Esophagus (tissue), 2 donors: ENCODE results near the gene CACNA1B. TPM values are rescaled to one million over a fixed set of nuclear protein-coding genes. Genes with fewer than 3 reads are reported as not detected.

Experiments used
- H3K27ac ChIP-seq, 2 donors: one replicate each; pipeline ENCODE4 v1.5.1; 2013; ENCODE audit warnings: low read depth in 2 of 2, mild to moderate bottlenecking in 2 of 2, inconsistent platforms in 1 of 2, low read length in 1 of 2, moderate library complexity in 1 of 2
- H3K27me3 ChIP-seq, 2 donors: one replicate each; pipeline ENCODE4 v1.6.1; 2013; ENCODE audit warnings: low read length in 2 of 2, control low read depth in 1 of 2, mild to moderate bottlenecking in 1 of 2; ENCODE audit not compliant: insufficient read depth in 2 of 2, control insufficient read depth in 1 of 2
- H3K36me3 ChIP-seq, 2 donors: one replicate each; pipeline ENCODE4 v1.6.1; 2013; ENCODE audit warnings: low read length in 1 of 2; ENCODE audit not compliant: control insufficient read depth in 2 of 2, insufficient read depth in 2 of 2
- H3K4me1 ChIP-seq, 2 donors: one replicate each; pipeline ENCODE4 v1.6.1; 2013; ENCODE audit warnings: low read length in 1 of 2; ENCODE audit not compliant: control insufficient read depth in 2 of 2, insufficient read depth in 2 of 2
- H3K4me3 ChIP-seq, 2 donors: one replicate each; pipeline ENCODE4 v1.5.1; 2013; ENCODE audit warnings: low read length in 2 of 2, mild to moderate bottlenecking in 2 of 2, low read depth in 1 of 2, moderate library complexity in 1 of 2
- H3K9me3 ChIP-seq, 2 donors: one replicate each; pipeline ENCODE4 v1.6.1; 2013; ENCODE audit warnings: mild to moderate bottlenecking in 2 of 2, low read depth in 1 of 2, low read length in 1 of 2, moderate library complexity in 1 of 2; ENCODE audit not compliant: control insufficient read depth in 2 of 2, insufficient read depth in 1 of 2
- WGBS, 2 donors: extraction: QIAGEN DNeasy Blood & Tissue Kit; methylation state at CpG; one replicate each; pipeline ENCODE4 v1.1.7; 2013; 5-methylcytosine and 5-hydroxymethylcytosine counted together
- polyA plus RNA-seq, 2 donors: library from polyadenylated mRNA; stranded (reverse); fragments of 200-250 nt; gene quantifications; one replicate each; pipeline ENCODE4 v1.2.3, GENCODE V29; 2013
- donor health status: healthy with polysubstance abuse.
- donor health status: Bipolar disorder and iron deficiency.

The CACNA1B gene
- polyA plus RNA-seq, 2 donors = under 0.01 TPM

GRCh38 chr9:137836151-137836830 lies 41.3 kb upstream of the CACNA1B start:
- H3K4me3 ChIP-seq = no peak overlapping the region
- H3K27me3 ChIP-seq = no peaks in the 10 kb centered on the region
- peaks cover 17 to 46% of the 10 kb centered on the region in 2 donors for H3K36me3 ChIP-seq
- 90% methylated on average over 28 of the region's 28 CpGs for WGBS, 2 donors
- H3K27ac ChIP-seq = no peak overlapping the region
- H3K4me1 ChIP-seq = no peaks in the 10 kb centered on the region
- no peaks in the 10 kb centered on the region for H3K9me3 ChIP-seq

- H3K4me1 ChIP-seq = no peaks in the 10 kb centered on the region
- no peak overlapping the region for H3K27ac ChIP-seq
- no peak overlapping the region for H3K4me3 ChIP-seq
- H3K9me3 ChIP-seq = no peaks in the 10 kb centered on the region
- 73 to 79% methylated on average over 12 of the region's 12 CpGs for WGBS, 2 donors
- no peaks in the 10 kb centered on the region for H3K27me3 ChIP-seq
- H3K36me3 ChIP-seq = peaks cover 17 to 46% of the 10 kb centered on the region in 2 donors
These were observed 40.7 kb upstream of the CACNA1B start for GRCh38 chr9:137836831-137837241.

GRCh38 chr9:137837345-137838278 lies 40.0 kb upstream of the CACNA1B start:
- Histone ChIP-seq H3K4me3 (no peak overlapping the region), H3K27ac (no peak overlapping the region), H3K9me3 (no peaks in the 10 kb centered on the region), H3K4me1 (no peaks in the 10 kb centered on the region), H3K27me3 (no peaks in the 10 kb centered on the region), H3K36me3 (peaks cover 17 to 40% of the 10 kb centered on the region in 2 donors)
- WGBS, 2 donors = 92 to 95% methylated on average over 20 of the region's 20 CpGs

GRCh38 chr9:137838576-137838975 lies 39.0 kb upstream of the CACNA1B start:
- Histone ChIP-seq H3K36me3 (peaks cover 17 to 30% of the 10 kb centered on the region in 2 donors), H3K4me1 (no peaks in the 10 kb centered on the region), H3K27me3 (no peaks in the 10 kb centered on the region), H3K9me3 (no peaks in the 10 kb centered on the region), H3K4me3 (no peak overlapping the region), H3K27ac (no peak overlapping the region)
- WGBS, 2 donors = 95 to 97% methylated on average over 10 of the region's 10 CpGs

- Histone ChIP-seq H3K27ac (no peak overlapping the region), H3K9me3 (no peaks in the 10 kb centered on the region), H3K4me3 (no peak overlapping the region), H3K4me1 (no peaks in the 10 kb centered on the region), H3K27me3 (no peaks in the 10 kb centered on the region), H3K36me3 (no peaks in the 10 kb centered on the region)
- WGBS, 2 donors = 88 to 92% methylated on average over 9 of the region's 9 CpGs
These were observed 34.2 kb upstream of the CACNA1B start for GRCh38 chr9:137843355-137843754.

- Histone ChIP-seq H3K27me3 (no peaks in the 10 kb centered on the region), H3K36me3 (no peaks in the 10 kb centered on the region)
- WGBS, 2 donors = 59 to 61% methylated on average over 5 of the region's 5 CpGs
These were observed 25.9 kb upstream of the CACNA1B start for GRCh38 chr9:137851516-137852267.

GRCh38 chr9:137853392-137853995 lies 24.1 kb upstream of the CACNA1B start:
- WGBS, 2 donors = 86 to 100% methylated on average over 1 of the region's 1 CpG
- no peaks in the 10 kb centered on the region for H3K27me3 ChIP-seq
- H3K9me3 ChIP-seq = peaks cover 3 to 4% of the 10 kb centered on the region in 2 donors
- no peak overlapping the region for H3K4me3 ChIP-seq
- H3K4me1 ChIP-seq = no peaks in the 10 kb centered on the region
- H3K36me3 ChIP-seq = no peaks in the 10 kb centered on the region
- H3K27ac ChIP-seq = no peak overlapping the region

More at GRCh38 chr9:137851516-137852267, 25.9 kb upstream of the CACNA1B start:
- no peaks in the 10 kb centered on the region for H3K4me1 ChIP-seq
- no peak overlapping the region for H3K27ac ChIP-seq
- H3K9me3 ChIP-seq = peaks cover 3 to 4% of the 10 kb centered on the region in 2 donors
- no peak overlapping the region for H3K4me3 ChIP-seq

- no peak overlapping the region for H3K4me3 ChIP-seq
- whole genome bisulfite sequencing, 2 donors = 77 to 98% methylated on average over 1 of the region's 1 CpG
- no peaks in the 10 kb centered on the region for H3K4me1 ChIP-seq
- no peaks in the 10 kb centered on the region for H3K36me3 ChIP-seq
- H3K9me3 ChIP-seq = peaks cover 0 to 8% of the 10 kb centered on the region in 2 donors
- no peaks in the 10 kb centered on the region for H3K27me3 ChIP-seq
- H3K27ac ChIP-seq = no peak overlapping the region
These were observed 17.2 kb upstream of the CACNA1B start for GRCh38 chr9:137860361-137860760.

- H3K4me1 ChIP-seq = no peaks in the 10 kb centered on the region
- peaks cover 0 to 2% of the 10 kb centered on the region in 2 donors for H3K9me3 ChIP-seq
- 77 to 79% methylated on average over 18 of the region's 18 CpGs for WGBS, 2 donors
- H3K4me3 ChIP-seq = no peak overlapping the region
- H3K27ac ChIP-seq = no peak overlapping the region
- peaks cover 0 to 3% of the 10 kb centered on the region in 2 donors for H3K27me3 ChIP-seq
- H3K36me3 ChIP-seq = no peaks in the 10 kb centered on the region
These were observed 11.9 kb upstream of the CACNA1B start for GRCh38 chr9:137865581-137866145.
